ENCODE results near the gene WDR59.
"Not testable (repeated sequence)": the region's sequence is repeated elsewhere in the genome, so short reads cannot be mapped to it uniquely, and the experiment has no call there.

Gene WDR59

DNA sequence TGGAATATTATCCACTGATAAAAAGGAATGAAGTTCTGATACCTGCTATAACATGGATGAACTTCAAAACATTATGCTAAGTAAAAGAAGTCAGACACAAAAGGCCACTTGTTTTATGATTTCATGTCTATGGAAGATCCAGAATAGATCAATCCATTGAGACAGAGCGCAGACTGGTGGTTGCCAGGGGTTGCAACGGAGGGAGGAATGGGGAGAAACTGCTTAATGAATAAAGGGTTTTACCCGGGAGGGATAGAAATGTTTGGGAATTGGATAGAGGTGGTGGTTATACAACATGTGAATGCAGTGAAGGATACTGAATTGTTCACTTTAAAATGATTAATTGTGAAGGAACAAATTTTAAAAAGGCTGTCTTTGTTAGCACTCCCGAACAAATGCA, 30.2 kb downstream of the WDR59 start:
- DNase-seq, result no peak

DNA sequence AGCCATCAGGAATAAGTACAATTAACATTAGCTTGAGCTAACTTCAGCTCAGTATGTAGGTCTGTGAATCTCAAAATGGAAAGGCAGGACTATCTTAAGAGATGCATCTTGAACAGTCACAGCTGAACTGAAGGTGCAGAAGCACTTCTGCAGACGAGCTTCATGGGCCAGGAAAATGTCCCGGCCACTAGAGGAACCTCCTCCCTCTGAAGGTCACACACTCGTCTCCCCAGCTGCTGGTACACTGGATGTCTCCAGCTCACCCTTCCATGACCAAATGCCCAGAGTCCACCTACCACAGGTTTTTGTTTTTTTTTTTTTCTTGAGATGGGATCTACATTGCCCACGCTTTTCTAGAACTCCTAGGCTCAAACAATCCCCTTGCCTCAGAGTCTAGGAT, 33.2 kb downstream of the WDR59 start:
- DNase-seq, result no peak

GRCh38 chr16:74951206-74951605, 33.7 kb downstream of the WDR59 start:
- no peak for DNase-seq

GRCh38 chr16:74950511-74950910, 34.4 kb downstream of the WDR59 start:
- no peak for DNase-seq

- DNase-seq, result no peak
Observed at GRCh38 chr16:74949309-74949708, 35.6 kb downstream of the WDR59 start.

DNA sequence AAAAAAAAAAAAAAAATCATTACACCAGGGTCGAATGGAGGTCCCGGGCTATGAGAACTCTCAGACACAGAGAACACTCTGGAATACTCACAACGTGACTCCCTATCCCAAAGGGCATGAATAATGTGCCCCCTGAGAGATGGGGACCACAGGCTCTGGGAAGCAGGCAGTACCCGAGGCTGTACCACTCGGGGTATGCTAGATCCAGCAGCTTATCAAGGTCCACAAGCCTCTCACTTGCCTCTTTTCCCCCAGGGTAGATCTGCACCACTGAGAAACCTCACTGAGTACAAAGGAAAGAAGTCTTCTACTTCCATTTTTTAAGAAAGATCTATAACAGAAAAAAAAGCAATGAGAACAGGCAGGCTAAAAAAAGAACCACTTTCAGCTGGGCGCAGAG, 40.5 kb downstream of the WDR59 start:
- DNase-seq, result no peak

DNA sequence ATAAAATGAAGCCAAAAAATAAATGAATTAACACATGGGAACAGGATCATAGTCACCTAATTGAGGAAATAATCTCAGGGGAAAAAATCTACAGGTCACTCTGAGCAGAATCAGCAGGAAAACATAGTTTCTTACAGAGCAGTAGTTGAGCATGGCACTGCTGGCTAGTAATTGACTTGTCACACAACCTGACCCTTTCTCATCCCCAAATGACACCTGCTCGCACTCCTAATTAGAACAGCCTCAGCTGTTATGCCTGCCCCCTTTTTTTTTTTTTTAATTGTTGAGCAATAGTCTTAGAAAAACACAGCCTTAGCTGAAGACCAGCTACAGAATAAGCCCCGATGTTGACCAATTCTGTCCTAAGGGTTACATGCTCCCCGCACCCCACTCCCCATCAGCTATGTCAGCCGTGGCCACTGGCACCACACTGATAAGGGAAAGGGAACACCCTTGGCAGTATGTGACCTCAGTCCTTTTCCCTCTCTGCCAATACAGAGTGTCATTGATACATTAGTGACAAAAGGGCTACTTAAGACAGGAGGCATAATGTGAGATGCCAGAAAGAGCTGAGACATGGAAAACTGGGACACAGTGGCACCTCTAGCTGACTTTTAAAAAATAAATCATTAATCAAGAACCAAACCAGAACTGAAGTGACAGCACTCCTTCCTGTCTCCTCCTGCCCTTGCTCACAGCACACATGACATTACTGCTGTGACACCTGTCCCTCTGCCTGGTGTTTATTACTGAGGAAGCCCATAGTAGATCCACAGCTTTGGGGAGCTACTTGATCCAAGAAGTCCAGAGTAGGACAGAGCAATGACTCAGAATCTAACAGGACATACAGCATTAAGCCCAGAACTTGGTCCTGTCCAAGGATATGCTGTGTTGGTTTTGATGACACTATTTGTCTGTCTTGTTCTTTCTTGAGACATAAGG, 41.7 kb downstream of the WDR59 start:
- no peak for DNase-seq

GRCh38 chr16:74942566-74942965, 42.4 kb downstream of the WDR59 start:
- no peak for DNase-seq

GRCh38 chr16:74939688-74940087, 45.2 kb downstream of the WDR59 start:
- DNase-seq, result no peak

DNA sequence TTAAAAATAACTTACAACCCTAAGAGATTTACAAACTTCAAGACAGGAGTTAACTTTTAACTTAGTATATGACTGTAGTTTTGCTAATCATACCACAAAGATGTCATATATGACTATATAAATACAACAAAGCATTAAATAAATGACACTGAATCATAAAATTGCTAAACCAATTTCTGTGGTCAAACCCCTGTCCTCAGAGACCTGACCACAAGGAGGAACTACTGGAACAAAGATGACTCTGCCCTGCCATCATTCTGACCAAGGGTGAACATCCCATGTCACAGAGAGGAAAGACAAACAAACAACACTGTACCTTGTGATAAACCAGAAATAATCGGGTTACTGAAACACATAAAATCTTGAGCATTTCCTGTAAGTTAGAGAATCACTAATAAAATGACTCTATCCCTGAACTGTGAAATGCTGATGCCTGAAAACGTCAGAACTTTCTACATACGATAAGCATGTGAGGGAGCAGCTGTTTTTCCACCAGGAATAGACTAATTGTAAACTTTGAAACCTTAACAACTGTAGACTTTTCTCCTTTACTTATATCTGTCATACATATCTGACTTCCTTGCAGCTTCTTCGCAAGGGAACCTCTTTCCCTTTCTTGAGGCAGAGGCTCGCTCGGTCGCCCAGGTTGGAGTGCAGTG, 47.9 kb downstream of the WDR59 start:
- DNase-seq, result no peak

DNA sequence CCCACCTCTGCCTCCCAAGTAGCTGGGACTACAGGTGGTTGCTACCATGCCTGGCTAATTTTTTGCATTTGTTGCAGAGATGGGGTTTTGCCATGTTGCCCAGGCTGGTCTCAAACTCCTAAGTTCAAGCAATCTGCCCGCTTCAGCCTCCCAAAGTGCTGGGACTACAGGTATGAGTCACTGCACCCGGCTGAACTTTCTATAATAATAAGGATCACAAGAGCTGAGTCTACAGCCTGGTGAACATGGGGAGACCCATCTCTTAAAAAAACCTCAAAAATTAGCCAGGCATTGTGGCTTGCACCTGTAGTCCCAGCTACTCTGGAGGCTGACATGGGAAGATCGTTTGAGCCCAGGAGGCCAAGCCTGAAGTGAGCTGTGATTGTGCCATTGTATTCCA, 53.5 kb downstream of the WDR59 start:
- no peak for DNase-seq

DNA sequence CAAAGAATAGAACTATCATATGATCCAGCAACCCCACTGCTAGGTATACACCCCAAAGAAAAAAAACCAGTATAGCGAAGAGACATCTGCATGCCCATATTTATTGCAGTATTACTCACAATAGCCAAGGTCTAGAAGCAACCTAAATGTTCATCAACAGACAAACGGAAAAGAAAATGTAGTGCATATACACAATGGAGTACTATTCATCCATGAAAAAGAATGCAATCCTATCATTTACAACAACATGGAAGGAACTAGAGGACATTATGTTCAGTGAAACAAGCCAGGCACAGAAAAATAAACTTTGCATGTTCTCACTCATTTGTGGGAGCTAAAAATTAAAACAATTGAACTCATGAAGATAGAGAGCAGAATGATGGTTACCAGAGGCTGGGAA, 55.3 kb downstream of the WDR59 start:
- no peak for DNase-seq

DNA sequence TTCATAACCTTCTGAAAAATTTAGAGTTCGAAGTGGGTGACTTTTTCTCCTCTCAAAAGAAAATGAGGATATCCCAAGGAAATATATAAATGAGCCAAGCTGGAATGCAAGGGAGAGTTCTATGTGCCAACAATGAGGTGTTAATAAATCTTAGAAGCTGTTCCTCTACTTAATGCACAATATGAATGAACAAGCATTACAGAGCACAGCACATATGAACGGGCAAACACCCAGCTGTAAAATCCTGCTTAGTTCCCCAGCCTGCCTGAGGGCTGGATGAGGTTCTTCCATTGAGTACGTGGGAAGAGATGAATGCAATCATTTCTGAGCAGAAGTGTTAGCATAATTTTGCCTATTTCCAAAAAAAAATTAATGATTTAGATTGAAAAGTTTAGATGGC, 58.1 kb downstream of the WDR59 start:
- DNase-seq, result no peak

- no peak for DNase-seq
Observed at GRCh38 chr16:74923766-74924460, 61.0 kb downstream of the WDR59 start.

GRCh38 chr16:74922150-74923138, 62.5 kb downstream of the WDR59 start:
- DNase-seq, result no peak

DNA sequence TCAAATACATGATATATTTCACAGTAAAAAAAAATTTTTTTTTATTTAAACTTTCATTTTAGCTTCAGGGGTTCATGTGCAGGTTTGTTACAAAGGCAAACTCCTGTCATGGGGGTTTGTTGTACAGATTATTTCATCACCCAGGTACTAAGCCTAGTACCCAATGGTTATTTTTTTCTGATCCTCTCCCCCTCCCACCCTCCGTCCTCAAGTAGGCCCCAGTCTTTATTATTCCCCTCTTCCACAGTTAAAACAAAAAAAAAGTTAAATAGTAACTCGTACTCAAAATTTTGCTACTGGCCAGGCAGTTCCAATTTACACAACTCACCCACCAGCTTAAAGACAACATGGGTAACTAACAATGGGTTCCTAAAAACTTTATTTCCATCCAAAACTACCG, 63.9 kb downstream of the WDR59 start:
- no peak for DNase-seq

- no peak for DNase-seq
Observed at GRCh38 chr16:74909665-74910064, 75.3 kb downstream of the WDR59 start.

DNA sequence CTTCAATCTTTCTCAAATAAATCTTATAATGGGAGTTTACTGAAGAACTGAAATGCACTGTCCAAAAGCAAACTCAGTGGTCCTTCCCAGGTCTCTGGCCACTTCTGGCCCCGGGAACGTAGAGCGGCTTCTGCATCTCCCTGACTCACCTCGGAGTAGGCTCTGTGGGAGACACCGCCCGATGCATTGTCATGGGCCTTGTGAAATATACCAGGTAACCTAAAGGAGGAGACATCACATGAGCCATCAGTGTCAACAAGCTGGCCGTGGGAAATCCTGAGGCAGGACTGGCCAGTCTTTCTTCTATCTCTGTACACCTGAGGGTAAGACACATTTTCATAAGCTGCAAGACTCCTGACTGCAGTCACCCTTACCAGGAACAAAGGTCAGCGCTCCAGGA, 76.2 kb downstream of the WDR59 start:
- not testable (repeated sequence) for DNase-seq

GRCh38 chr16:74903901-74904678, 80.8 kb downstream of the WDR59 start:
- no peak for DNase-seq

- DNase-seq, result no peak
Observed at GRCh38 chr16:74903120-74903519, 81.8 kb downstream of the WDR59 start.

GRCh38 chr16:74902161-74902560, 82.8 kb downstream of the WDR59 start:
- no peak for DNase-seq

GRCh38 chr16:74901606-74902005, 83.3 kb downstream of the WDR59 start:
- no peak for DNase-seq

Measured in NCI-H2227 treated with DMSO at 0.1 percent for 48 hours (cell line).